Measurements from ENCODE around the gene MAGI2. TPM values are rescaled to one million over a fixed set of nuclear protein-coding genes. Genes with fewer than 3 reads are reported as not detected.

Gene MAGI2
- total RNA-seq, 1 experiment from 2014 or later: 0.22 TPM

GRCh38 chr7:78765943-78766729 lies 687.3 kb downstream of the MAGI2 start:
- ATAC-seq (no peak), DNase-seq (ENCODE audit: low read depth, low spot score) (no peak)
- Histone ChIP-seq H3K79me2 (ENCODE audit: insufficient read depth, low read length) (no peaks in the 10 kb centered on the region), H3K4me2 (ENCODE audit: low read length) (no peak overlapping the region), H3K4me1 (ENCODE audit: control insufficient read depth in 1 of 2, insufficient read depth in 2 of 2, low read length in 2 of 2) (no peaks in the 10 kb centered on the region), H3K36me3 (ENCODE audit: control insufficient read depth in 1 of 2, insufficient read depth in 2 of 2, low read length in 2 of 2) (no peaks in the 10 kb centered on the region), H3K9ac (ENCODE audit: low read length) (no peak overlapping the region), H3K27me3 (ENCODE audit: insufficient read depth, low read length) (peaks cover 22% of the 10 kb centered on the region), H3K9me2 (ENCODE audit: insufficient read depth) (no peaks in the 10 kb centered on the region), H4K20me1 (ENCODE audit: insufficient read depth) (no peaks in the 10 kb centered on the region), H3K4me3 (replicated peaks in 1 of 2; ENCODE audit: low read depth in 1 of 2, low read length in 2 of 2) (no peak overlapping the region), H3K9me3 (ENCODE audit: control insufficient read depth in 1 of 2, insufficient read depth in 1 of 2, low read depth in 1 of 2, low read length in 2 of 2) (no peaks in the 10 kb centered on the region), H3K27ac (ENCODE audit: low read depth, low read length) (no peak overlapping the region), H2AFZ (ENCODE audit: low read depth, low read length, poor library complexity, severe bottlenecking) (no peak overlapping the region)
- intact Hi-C loops (cut with micrococcal nuclease): no loop called here
- ChIA-PET POLR2A (no interaction called here), CTCF (no interaction called here), RAD21 (ENCODE audit: low non-redundant PET in 1 of 2, low total read pairs in 2 of 2, uncharacterized antibody in 2 of 2, unreplicated experiment in 2 of 2) (no interaction called here)
- BruUV-seq (replicated peaks): no TSS peak
- TF ChIP-seq, protein P1, sequence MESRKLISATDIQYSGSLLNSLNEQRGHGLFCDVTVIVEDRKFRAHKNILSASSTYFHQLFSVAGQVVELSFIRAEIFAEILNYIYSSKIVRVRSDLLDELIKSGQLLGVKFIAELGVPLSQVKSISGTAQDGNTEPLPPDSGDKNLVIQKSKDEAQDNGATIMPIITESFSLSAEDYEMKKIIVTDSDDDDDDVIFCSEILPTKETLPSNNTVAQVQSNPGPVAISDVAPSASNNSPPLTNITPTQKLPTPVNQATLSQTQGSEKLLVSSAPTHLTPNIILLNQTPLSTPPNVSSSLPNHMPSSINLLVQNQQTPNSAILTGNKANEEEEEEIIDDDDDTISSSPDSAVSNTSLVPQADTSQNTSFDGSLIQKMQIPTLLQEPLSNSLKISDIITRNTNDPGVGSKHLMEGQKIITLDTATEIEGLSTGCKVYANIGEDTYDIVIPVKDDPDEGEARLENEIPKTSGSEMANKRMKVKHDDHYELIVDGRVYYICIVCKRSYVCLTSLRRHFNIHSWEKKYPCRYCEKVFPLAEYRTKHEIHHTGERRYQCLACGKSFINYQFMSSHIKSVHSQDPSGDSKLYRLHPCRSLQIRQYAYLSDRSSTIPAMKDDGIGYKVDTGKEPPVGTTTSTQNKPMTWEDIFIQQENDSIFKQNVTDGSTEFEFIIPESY (IDR thresholded peaks at IDR 0.05; ENCODE audit: extremely low read depth, insufficient replicate concordance, low read length): no peak
- TF ChIP-seq ELF1 (IDR thresholded peaks at IDR 0.05; ENCODE audit: borderline replicate concordance, low read depth): no peak
- no peak for TF ChIP-seq POLR2A (IDR thresholded peaks at IDR 0.05; ENCODE audit: borderline replicate concordance, extremely low read depth, insufficient read depth, insufficient read length)
- no peak for TF ChIP-seq SRF (IDR thresholded peaks at IDR 0.05; ENCODE audit: low read depth)
- TF ChIP-seq ATF3 (IDR thresholded peaks at IDR 0.05): no peak
- no peak for TF ChIP-seq FOSL1 (IDR thresholded peaks at IDR 0.05; ENCODE audit: low read depth)
- no peak for TF ChIP-seq YY1 (IDR thresholded peaks at IDR 0.05; ENCODE audit: extremely low read depth, insufficient replicate concordance, low read depth, low read length)
- no peak for TF ChIP-seq POLR2AphosphoS5 (IDR thresholded peaks at IDR 0.05; ENCODE audit: low read depth, low read length)
- no peak for TF ChIP-seq EZH2 (IDR thresholded peaks at IDR 0.05)
- no peak for TF ChIP-seq ZNF274 (IDR thresholded peaks at IDR 0.05; ENCODE audit: low read depth, low read length)
- TF ChIP-seq EZH2phosphoT487 (IDR thresholded peaks at IDR 0.05; ENCODE audit: borderline replicate concordance): no peak
- TF ChIP-seq RAD21 (IDR thresholded peaks at IDR 0.05; ENCODE audit: low read depth): no peak
- TF ChIP-seq CBX3 (IDR thresholded peaks at IDR 0.05; ENCODE audit: low read depth): no peak
- TF ChIP-seq CTCF (IDR thresholded peaks at IDR 0.05 in 2 of 3, conservative IDR thresholded peaks at IDR 0.05 in 1 of 3; ENCODE audit: borderline replicate concordance in 1 of 3, insufficient read depth in 1 of 3, low read depth in 2 of 3, low read length in 2 of 3): no peak
- TF ChIP-seq ZFX (IDR thresholded peaks at IDR 0.05): no peak
